ENCODE results near the gene GLP1R. TPM values are rescaled to one million over a fixed set of nuclear protein-coding genes. Genes with fewer than 3 reads are reported as not detected.
A peak's percentile ranks its signal among the peaks of the same experiment; 100 is the strongest.

GLP1R gene
- not detected in 2 replicates for total RNA-seq

DNA sequence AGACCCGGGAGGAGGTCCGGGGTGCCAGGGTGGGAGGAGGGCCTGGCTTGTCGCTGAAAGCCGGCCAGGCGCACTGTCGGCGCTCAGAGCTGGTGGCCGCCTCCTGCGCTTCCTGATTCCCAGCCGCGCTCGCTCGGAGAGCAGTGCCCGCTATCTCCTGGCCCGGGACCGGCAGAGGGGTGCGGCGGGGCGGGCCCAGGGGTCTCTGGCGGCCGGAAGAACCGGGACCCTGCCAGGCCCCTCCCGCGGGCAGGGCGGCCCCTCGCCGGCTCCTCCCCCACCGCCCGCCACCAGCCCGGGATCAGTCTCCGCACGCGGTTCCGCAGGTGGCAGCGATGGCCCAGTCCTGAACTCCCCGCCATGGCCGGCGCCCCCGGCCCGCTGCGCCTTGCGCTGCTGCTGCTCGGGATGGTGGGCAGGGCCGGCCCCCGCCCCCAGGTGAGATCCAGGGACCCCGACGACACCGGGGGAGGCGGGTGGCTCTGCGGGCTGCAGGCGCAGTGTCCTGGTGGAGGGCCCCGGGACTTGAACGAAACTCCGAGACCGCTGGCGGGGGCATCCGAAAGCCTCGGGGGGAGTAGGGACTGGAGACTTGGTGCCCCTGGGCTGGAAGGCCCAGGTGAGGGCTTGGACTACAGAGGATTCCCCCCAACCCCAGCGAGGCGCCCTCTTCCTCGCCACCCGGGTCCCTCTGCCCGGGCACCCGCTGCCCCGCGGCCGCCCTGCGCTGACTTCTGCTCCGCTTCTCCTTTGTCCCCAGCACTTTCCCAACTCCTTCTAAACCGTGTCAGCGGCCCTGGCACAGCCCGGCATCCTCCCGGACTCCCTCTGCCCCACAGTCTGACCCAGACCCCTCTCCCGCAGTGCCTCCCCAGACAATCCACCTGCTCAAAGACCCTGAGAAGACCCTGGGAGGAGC is at the start of gene GLP1R:
TSS of gene GLP1R (plus strand) at position 301 of the 919 bp plus-strand sequence. CDS start at position 361, 60 bp downstream.
- H3K27ac Mint-ChIP-seq: no peak within 1 kb of the TSS
- TF ChIP-seq, protein P1, sequence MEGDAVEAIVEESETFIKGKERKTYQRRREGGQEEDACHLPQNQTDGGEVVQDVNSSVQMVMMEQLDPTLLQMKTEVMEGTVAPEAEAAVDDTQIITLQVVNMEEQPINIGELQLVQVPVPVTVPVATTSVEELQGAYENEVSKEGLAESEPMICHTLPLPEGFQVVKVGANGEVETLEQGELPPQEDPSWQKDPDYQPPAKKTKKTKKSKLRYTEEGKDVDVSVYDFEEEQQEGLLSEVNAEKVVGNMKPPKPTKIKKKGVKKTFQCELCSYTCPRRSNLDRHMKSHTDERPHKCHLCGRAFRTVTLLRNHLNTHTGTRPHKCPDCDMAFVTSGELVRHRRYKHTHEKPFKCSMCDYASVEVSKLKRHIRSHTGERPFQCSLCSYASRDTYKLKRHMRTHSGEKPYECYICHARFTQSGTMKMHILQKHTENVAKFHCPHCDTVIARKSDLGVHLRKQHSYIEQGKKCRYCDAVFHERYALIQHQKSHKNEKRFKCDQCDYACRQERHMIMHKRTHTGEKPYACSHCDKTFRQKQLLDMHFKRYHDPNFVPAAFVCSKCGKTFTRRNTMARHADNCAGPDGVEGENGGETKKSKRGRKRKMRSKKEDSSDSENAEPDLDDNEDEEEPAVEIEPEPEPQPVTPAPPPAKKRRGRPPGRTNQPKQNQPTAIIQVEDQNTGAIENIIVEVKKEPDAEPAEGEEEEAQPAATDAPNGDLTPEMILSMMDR (IDR thresholded peaks at IDR 0.05): no peak
- no peaks in the 10 kb centered on the region for H3K9me3 Mint-ChIP-seq
- H3K4me3 Mint-ChIP-seq: peak within 1 kb of the TSS; percentile 35
- H3K27me3 Mint-ChIP-seq: peaks cover 51% of the 10 kb centered on the region
- intact Hi-C loops (cut with micrococcal nuclease): no loop called here
- POLR2A ChIA-PET: no interaction called here
- CTCF ChIA-PET: no interaction called here
- no peak for ATAC-seq (ENCODE audit: low read depth)
- peaks cover 4% of the 10 kb centered on the region for H3K4me1 Mint-ChIP-seq
- DNase-seq: no peak
- H3K36me3 Mint-ChIP-seq (ENCODE audit: low read depth): no peaks in the 10 kb centered on the region

DNA sequence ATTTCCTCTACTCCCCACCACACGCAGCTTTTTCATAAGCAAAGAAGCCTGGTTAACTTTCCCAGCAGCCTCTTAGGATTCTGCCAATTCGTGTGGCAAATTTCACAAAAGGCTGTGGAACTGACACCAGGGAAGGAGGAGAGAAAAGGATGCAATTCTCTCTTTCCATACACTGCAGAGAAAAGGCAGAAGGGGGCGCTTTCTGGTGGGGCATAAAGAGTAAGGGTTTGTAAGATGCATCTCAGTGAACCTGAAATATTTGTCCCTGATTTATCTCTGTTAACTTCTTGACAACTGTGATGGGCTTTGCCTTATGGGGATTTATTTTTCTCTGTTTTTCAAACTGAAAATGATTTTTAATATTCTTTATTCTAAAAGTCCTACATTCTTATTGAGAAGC is 45.5 kb upstream of the GLP1R start:
- ChIA-PET POLR2A (no interaction called here), CTCF (no interaction called here)
- intact Hi-C loops (cut with micrococcal nuclease): no loop called here
- ATAC-seq (ENCODE audit: low read depth): no peak
- H3K4me1 Mint-ChIP-seq: no peaks in the 10 kb centered on the region
- peaks cover 3% of the 10 kb centered on the region for H3K9me3 Mint-ChIP-seq
- TF ChIP-seq, protein P1 (IDR thresholded peaks at IDR 0.05): no peak
- H3K4me3 Mint-ChIP-seq: no peak overlapping the region
- H3K36me3 Mint-ChIP-seq (ENCODE audit: low read depth): no peaks in the 10 kb centered on the region
- peaks cover 8% of the 10 kb centered on the region for H3K27me3 Mint-ChIP-seq
- H3K27ac Mint-ChIP-seq: no peak overlapping the region
- no peak for DNase-seq

DNA sequence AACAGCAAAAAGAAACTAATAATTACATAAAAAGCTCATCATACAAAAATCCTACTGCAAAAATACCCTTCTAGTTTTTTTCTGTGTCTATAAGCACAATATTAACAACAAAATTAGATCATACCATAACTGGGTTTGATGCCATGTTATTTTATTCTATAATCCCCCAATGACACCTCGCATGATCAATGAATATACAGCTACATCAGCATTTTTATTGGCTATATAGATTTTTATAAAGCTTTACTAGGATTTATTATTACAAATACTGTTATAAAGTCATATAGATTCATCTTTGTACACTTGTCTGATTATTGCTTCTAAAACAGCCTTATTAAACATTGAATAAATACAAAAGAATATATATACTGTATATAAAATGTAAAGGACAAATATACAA is 45.1 kb upstream of the GLP1R start:
- Mint-ChIP-seq H3K36me3 (ENCODE audit: low read depth) (no peaks in the 10 kb centered on the region), H3K9me3 (peaks cover 3% of the 10 kb centered on the region), H3K4me1 (no peaks in the 10 kb centered on the region), H3K27me3 (peaks cover 12% of the 10 kb centered on the region), H3K27ac (no peak overlapping the region), H3K4me3 (no peak overlapping the region)
- ChIA-PET CTCF (no interaction called here), POLR2A (no interaction called here)
- intact Hi-C loops (cut with micrococcal nuclease): no loop called here
- TF ChIP-seq, protein P1 (IDR thresholded peaks at IDR 0.05): no peak
- DNase-seq (no peak), ATAC-seq (ENCODE audit: low read depth) (no peak)

DNA sequence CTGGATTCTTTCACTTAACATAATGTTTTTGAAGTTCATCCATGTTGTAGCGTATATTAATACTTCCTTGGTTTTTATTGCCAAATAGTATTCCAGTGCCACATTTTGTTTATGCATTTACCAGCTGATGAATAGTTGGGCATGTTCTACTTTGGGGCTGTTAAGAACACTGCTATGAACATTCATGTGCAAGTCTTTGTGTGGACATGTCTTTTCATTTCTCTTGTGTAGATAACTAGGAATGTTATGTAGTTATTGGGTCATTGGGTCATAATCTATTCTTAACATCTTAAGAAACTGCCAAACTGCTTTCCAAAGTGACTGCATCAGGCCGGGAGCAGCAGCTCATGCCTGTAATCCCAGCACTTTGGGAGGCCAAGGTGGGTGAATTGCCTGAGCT is 43.8 kb upstream of the GLP1R start:
- H3K4me3 Mint-ChIP-seq: no peak overlapping the region
- TF ChIP-seq, protein P1 (IDR thresholded peaks at IDR 0.05): no peak
- H3K27me3 Mint-ChIP-seq: peaks cover 14% of the 10 kb centered on the region
- ChIA-PET POLR2A (no interaction called here), CTCF (no interaction called here)
- H3K36me3 Mint-ChIP-seq (ENCODE audit: low read depth): no peaks in the 10 kb centered on the region
- no peak for ATAC-seq (ENCODE audit: low read depth)
- H3K9me3 Mint-ChIP-seq: peaks cover 3% of the 10 kb centered on the region
- no peak overlapping the region for H3K27ac Mint-ChIP-seq
- no peaks in the 10 kb centered on the region for H3K4me1 Mint-ChIP-seq
- no peak for DNase-seq
- intact Hi-C loops (cut with micrococcal nuclease): no loop called here

DNA sequence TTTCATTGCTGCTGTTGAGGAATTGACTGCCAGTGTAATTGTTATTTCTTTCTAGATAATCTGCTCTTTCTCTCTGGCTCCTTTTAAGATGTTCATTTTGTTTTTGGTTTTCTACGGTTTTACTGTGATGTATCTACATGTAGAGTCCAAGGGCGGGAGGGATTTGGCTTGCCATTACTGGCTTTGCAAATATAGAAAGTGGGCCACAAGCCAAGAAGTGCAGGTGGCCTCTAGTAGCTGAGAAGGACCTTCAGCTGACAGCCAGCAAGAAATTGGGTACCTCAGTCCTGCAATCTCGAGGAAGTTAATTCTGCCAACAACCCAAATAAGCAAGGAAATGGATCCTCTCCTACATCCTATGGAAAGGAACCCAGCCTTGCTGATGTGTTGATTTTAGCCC is 42.8 kb upstream of the GLP1R start:
- no peaks in the 10 kb centered on the region for H3K36me3 Mint-ChIP-seq (ENCODE audit: low read depth)
- no peak for ATAC-seq (ENCODE audit: low read depth)
- no peaks in the 10 kb centered on the region for H3K4me1 Mint-ChIP-seq
- H3K27ac Mint-ChIP-seq: no peak overlapping the region
- intact Hi-C loops (cut with micrococcal nuclease): no loop called here
- H3K27me3 Mint-ChIP-seq: peaks cover 14% of the 10 kb centered on the region
- POLR2A ChIA-PET: no interaction called here
- TF ChIP-seq, protein P1 (IDR thresholded peaks at IDR 0.05): no peak
- DNase-seq: no peak
- CTCF ChIA-PET: no interaction called here
- H3K4me3 Mint-ChIP-seq: no peak overlapping the region
- H3K9me3 Mint-ChIP-seq: peaks cover 3% of the 10 kb centered on the region
